K562 (cell line): ENCODE results near the gene LENEP. TPM values are rescaled to one million over a fixed set of nuclear protein-coding genes. Genes with fewer than 3 reads are reported as not detected.

ENCODE experiments used
- C11orf30 ChIP-seq: fragments of 450-650 bp; IDR thresholded peaks from 2 replicates; pipeline ENCODE4 v1.6.1; 2016; ENCODE audit warnings: low read depth, mild to moderate bottlenecking
- CBX3 ChIP-seq, 2 experiments: IDR thresholded peaks; 1 replicate in 1 of 2; 2 replicates in 1 of 2; pipeline ENCODE4 v1.6.1; 2012; ENCODE audit warnings: inconsistent platforms in 2 of 2, low read length in 2 of 2, borderline replicate concordance in 1 of 2, control low read depth in 1 of 2
- EWSR1 ChIP-seq: fragments of 450-650 bp; IDR thresholded peaks from 2 replicates; pipeline ENCODE4 v1.6.1; 2018; ENCODE audit warnings: borderline replicate concordance, mild to moderate bottlenecking, low read depth, moderate library complexity; ENCODE audit not compliant: partially characterized antibody
- MTA3 ChIP-seq: fragments of 450-650 bp; formaldehyde crosslinking; IDR thresholded peaks from 2 replicates; pipeline ENCODE4 v1.6.1; 2017; ENCODE audit warnings: mild to moderate bottlenecking, borderline replicate concordance
- MTF1 ChIP-seq: fragments of 250-450 bp; sonication (Bioruptor Pico); IDR thresholded peaks from 2 replicates; pipeline ENCODE4 v1.9.0; 2021; ENCODE audit warnings: moderate library complexity, mild to moderate bottlenecking, inconsistent platforms, borderline replicate concordance
- POLR2A ChIP-seq: fragments of 450-650 bp; conservative IDR thresholded peaks from 2 replicates; pipeline ENCODE4 v1.6.1; 2016
- RBM25 ChIP-seq: fragments of 200-400 bp; formaldehyde crosslinking; IDR thresholded peaks from 2 replicates; pipeline ENCODE4 v1.6.1; 2018; ENCODE audit warnings: low read length, low read depth, moderate library complexity; ENCODE audit not compliant: severe bottlenecking
- SRSF3 ChIP-seq: fragments of 200-400 bp; formaldehyde crosslinking; IDR thresholded peaks from 2 replicates; pipeline ENCODE4 v1.6.1; 2016; ENCODE audit warnings: mild to moderate bottlenecking, low read length, moderate library complexity; ENCODE audit not compliant: insufficient read depth
- TSC22D4 ChIP-seq: fragments of 450-650 bp; IDR thresholded peaks from 2 replicates; pipeline ENCODE4 v1.6.1; 2016; ENCODE audit warnings: missing genetic modification characterization, missing biosample characterization, control low read depth
- ZBED1 ChIP-seq: IDR thresholded peaks from 2 replicates; pipeline ENCODE4 v1.6.1; 2014
- ZFX ChIP-seq: sonication (generic); formaldehyde crosslinking; IDR thresholded peaks from 2 replicates; pipeline ENCODE4 v1.8.0; 2022; ENCODE audit warnings: mild to moderate bottlenecking, missing genetic modification reagents, moderate library complexity
- polyA plus RNA-seq, 8 experiments: library from polyadenylated mRNA; depleted of rRNA in 4 of 8; stranded (reverse) in 5 of 8; unstranded in 3 of 8; fragments of >200 nt; fragmentation: Nextera tagmentation in 2 of 8; fragmentation: Illumina TruSeq in 1 of 8; extraction: Ambion mirVana in 2 of 8; extraction: Trizol in 1 of 8; gene quantifications; 2 replicates each; pipeline versions ENCODE4 v1.2.1 to v1.2.3, GENCODE V29; 2011 to 2014; ENCODE audit warnings: inconsistent platforms in 1 of 8, missing spikeins in 1 of 8
- total RNA-seq, 7 experiments: library from RNA; depleted of rRNA in 6 of 7; stranded (reverse); fragments of >200 nt in 6 of 7; fragmentation: Illumina TruSeq in 2 of 7; extraction: Trizol in 2 of 7; gene quantifications; 2 replicates each; pipeline versions ENCODE4 v1.2.1 to v1.2.3, GENCODE V29; 2011 to 2021; ENCODE audit warnings: low replicate concordance in 1 of 7
- TF ChIP-seq, protein P1 (sequence below): fragments of 450-650 bp; formaldehyde crosslinking; IDR thresholded peaks from 2 replicates; pipeline ENCODE4 v1.4.0; 2020; ENCODE audit warnings: mild to moderate bottlenecking, moderate library complexity
- TF ChIP-seq, protein P2 (sequence below): fragments of 450-650 bp; IDR thresholded peaks from 2 replicates; pipeline ENCODE4 v1.6.1; 2017; ENCODE audit warnings: antibody characterized with exemption
- TF ChIP-seq, protein P3 (sequence below), 2 experiments: fragments of 450-650 bp in 1 of 2; sonication (generic) in 1 of 2; formaldehyde crosslinking in 1 of 2; IDR thresholded peaks in 1 of 2; conservative IDR thresholded peaks in 1 of 2; 2 replicates each; pipeline versions ENCODE4 v1.6.1 to v1.8.1; 2016 to 2023; ENCODE audit warnings: mild to moderate bottlenecking in 2 of 2, moderate library complexity in 2 of 2, inconsistent platforms in 1 of 2, missing genetic modification reagents in 1 of 2
- TF ChIP-seq, protein P4 (sequence below): fragments of 250-450 bp; sonication (Bioruptor Pico); IDR thresholded peaks from 2 replicates; pipeline ENCODE4 v1.8.0; 2021; ENCODE audit warnings: borderline replicate concordance, mild to moderate bottlenecking, moderate library complexity; ENCODE audit not compliant: poor library complexity, severe bottlenecking
- TF ChIP-seq, protein P5 (sequence below): fragments of 250-450 bp; sonication (Bioruptor Pico); IDR thresholded peaks from 2 replicates; pipeline ENCODE4 v1.5.0; 2021; ENCODE audit warnings: mild to moderate bottlenecking, moderate library complexity

LENEP gene
- total and polyA plus RNA-seq, 9 of the 15 experiments (the other 6 are each of a cell fraction or from before 2014, with no cell fraction given): 0.23 to 0.87 (median 0.67) TPM; not detected in 5

DNA sequence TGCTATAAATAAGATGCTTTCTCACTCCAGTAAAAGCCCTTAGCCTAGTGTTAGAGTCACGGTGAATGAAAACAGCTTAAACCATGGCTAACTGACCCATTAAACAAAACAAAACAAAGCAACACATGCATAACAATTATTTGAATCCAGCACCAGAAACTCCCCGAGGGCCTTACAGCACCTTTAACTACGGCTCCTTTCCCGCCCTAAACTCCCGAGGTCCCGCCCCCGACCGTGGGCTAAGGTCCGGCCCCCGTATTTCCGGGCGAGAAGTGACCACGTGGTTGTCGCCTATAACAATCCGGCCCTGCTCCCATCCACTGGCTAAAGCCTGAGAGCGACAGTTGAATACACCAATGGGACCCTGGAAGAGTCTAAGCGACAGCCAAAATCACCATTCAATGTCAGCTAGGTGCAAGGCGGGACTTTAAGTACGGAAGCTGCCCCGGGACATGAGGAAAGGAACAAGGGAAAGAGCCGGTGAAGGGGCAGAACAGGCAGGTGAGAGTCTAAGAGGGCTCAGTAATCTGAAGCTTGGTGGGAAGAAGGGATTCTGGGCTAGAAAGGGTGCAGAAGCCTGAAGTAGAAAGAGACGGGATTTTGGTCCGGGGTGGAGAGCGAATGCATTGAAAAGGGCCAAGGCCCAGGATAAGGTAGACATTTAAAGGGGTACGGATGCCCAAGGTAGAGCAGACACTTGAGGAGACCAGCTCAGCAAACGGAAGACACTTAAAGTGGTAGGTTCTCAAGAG, 10.3 kb upstream of the LENEP start, which contains the start of gene FLAD1 (continued):
- TF ChIP-seq, protein P1, sequence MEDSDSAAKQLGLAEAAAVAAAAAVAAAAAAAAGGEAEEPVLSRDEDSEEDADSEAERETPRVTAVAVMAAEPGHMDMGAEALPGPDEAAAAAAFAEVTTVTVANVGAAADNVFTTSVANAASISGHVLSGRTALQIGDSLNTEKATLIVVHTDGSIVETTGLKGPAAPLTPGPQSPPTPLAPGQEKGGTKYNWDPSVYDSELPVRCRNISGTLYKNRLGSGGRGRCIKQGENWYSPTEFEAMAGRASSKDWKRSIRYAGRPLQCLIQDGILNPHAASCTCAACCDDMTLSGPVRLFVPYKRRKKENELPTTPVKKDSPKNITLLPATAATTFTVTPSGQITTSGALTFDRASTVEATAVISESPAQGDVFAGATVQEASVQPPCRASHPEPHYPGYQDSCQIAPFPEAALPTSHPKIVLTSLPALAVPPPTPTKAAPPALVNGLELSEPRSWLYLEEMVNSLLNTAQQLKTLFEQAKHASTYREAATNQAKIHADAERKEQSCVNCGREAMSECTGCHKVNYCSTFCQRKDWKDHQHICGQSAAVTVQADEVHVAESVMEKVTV (CRISPR knock-in tag): 0 out of 2 replicates have a peak, but pooled peaks have one; percentile 31
- TF ChIP-seq TSC22D4 (tag) (no peak), POLR2A (peak; percentile 95), ZFX (CRISPR knock-in tag) (peak; percentile 50), MTA3 (peak; percentile 98), ZBED1 (no peak), EWSR1 (no peak), CBX3 (IDR thresholded peaks at IDR 0.05; ENCODE audit: borderline replicate concordance in 1 of 2, low read length in 2 of 2) (no peak), MTF1 (CRISPR knock-in tag) (no peak), RBM25 (peak; percentile 99), SRSF3 (no peak), C11orf30 (peak; percentile 89)
- TF ChIP-seq, protein P2, sequence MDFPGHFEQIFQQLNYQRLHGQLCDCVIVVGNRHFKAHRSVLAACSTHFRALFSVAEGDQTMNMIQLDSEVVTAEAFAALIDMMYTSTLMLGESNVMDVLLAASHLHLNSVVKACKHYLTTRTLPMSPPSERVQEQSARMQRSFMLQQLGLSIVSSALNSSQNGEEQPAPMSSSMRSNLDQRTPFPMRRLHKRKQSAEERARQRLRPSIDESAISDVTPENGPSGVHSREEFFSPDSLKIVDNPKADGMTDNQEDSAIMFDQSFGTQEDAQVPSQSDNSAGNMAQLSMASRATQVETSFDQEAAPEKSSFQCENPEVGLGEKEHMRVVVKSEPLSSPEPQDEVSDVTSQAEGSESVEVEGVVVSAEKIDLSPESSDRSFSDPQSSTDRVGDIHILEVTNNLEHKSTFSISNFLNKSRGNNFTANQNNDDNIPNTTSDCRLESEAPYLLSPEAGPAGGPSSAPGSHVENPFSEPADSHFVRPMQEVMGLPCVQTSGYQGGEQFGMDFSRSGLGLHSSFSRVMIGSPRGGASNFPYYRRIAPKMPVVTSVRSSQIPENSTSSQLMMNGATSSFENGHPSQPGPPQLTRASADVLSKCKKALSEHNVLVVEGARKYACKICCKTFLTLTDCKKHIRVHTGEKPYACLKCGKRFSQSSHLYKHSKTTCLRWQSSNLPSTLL: no peak
- TF ChIP-seq, protein P3, sequence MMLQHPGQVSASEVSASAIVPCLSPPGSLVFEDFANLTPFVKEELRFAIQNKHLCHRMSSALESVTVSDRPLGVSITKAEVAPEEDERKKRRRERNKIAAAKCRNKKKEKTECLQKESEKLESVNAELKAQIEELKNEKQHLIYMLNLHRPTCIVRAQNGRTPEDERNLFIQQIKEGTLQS (IDR thresholded peaks at IDR 0.05): no peak; the same call in 1 of the 2 replicates
- TF ChIP-seq, protein P3 (CRISPR knock-in tag; conservative IDR thresholded peaks at IDR 0.05): no peak
- TF ChIP-seq, protein P4, sequence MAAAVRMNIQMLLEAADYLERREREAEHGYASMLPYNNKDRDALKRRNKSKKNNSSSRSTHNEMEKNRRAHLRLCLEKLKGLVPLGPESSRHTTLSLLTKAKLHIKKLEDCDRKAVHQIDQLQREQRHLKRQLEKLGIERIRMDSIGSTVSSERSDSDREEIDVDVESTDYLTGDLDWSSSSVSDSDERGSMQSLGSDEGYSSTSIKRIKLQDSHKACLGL: peak; percentile 25
- TF ChIP-seq, protein P5, sequence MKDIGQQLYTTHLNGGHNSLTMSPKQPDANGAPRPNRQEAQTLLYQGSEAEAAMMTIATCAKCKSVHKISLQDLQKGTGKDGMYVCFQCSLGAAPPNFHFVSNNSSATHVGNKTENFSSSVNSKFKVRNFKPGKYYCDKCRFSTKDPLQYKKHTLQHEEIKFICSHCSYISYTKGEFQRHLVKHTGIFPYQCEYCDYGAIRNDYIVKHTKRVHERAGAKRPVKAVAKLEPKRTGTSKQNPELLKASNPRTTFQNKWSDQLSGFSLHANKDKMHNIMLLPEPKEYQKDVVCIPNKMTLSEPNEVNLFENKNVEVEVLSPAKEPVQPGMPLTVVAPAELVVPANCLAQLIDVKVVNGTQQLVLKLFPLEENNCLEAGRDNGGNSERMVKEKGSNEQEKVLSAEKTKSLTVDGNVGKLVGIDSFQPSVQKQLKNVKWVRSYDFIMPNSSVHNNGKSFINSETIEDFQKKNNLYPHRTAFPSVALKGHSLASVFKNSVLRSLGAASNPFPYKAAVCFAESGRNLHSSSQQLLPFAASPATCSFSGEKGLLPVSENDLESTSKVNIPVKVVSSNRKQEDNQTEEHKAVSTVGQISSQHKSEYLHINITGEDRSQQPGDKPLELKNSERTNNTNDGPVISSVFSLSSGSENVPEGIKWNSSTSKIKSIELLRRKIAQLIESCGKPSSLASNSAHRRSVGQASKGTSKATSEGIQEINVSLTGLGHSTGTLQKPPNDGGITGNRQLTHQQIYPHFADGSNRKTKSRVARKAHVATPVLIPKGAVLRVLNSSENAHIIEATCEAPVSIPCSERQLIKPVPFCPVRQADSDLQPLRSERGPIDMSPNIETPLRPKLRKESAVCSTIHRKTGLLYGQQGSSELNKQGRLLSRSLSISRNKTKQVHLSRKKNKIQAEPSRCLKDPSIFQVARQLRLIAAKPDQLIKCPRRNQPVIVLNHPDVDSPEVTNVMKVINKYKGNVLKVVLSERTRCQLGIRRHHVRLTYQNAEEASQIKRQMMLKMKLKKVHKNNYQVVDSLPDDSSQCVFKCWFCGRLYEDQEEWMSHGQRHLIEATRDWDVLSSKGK (CRISPR knock-in tag): no peak
